Endothelial cell of umbilical vein (primary cell): ENCODE results near the gene C14orf39. TPM values are rescaled to one million over a fixed set of nuclear protein-coding genes. Genes with fewer than 3 reads are reported as not detected.

Experiments
- BruUV-seq: library from RNA; stranded (reverse); fragments of 400-500 nt; replicated peaks from 2 replicates; lab custom pipeline; 2021; lab: Mats Ljungman, UMichigan
- CTCF ChIA-PET: fragments of 300-600, 350-600 bp; sonication (Branson Sonifier 250); formaldehyde crosslinking; loops from one replicate; lab custom pipeline; 2021; ENCODE audit warnings: antibody characterized with exemption, inconsistent platforms; lab: Charles Lee
- POLR2A ChIA-PET: fragments of 300-600, 350-600 bp; sonication (Branson Sonifier 250); formaldehyde crosslinking; loops from one replicate; lab custom pipeline; 2021; ENCODE audit warnings: antibody characterized with exemption, inconsistent platforms; lab: Charles Lee
- DNase-seq: peaks from one replicate; pipeline ENCODE4 v3.0.0-alpha.2; 2011; ENCODE audit warnings: low read depth, low spot score
- FAIRE-seq: peaks from 2 replicates; lab custom pipeline; 2011; peaks lifted over from hg19 to GRCh38; lab: Jason Lieb, UNC
- H2AFZ ChIP-seq: 2 replicates; pipeline ENCODE4 v1.6.0; 2012; ENCODE audit warnings: low read depth, low read length, control low read depth, inconsistent platforms
- H3K27ac ChIP-seq: 2 replicates; pipeline ENCODE4 v1.5.1; 2011; ENCODE audit warnings: low read depth, mild to moderate bottlenecking, control low read depth, low read length, moderate library complexity; ENCODE audit not compliant: insufficient read depth
- H3K27me3 ChIP-seq, 2 experiments: 2 replicates each; pipeline versions ENCODE4 v1.6.0 to v1.6.1; 2011; ENCODE audit warnings: low read length in 2 of 2, mixed read lengths in 1 of 2; ENCODE audit not compliant: control insufficient read depth in 2 of 2, insufficient read depth in 2 of 2
- H3K36me3 ChIP-seq, 2 experiments: 2 replicates in 1 of 2; 3 replicates in 1 of 2; pipeline ENCODE4 v1.5.1; 2011; ENCODE audit warnings: low read length in 2 of 2, mild to moderate bottlenecking in 1 of 2, moderate library complexity in 1 of 2; ENCODE audit not compliant: control insufficient read depth in 2 of 2, insufficient read depth in 2 of 2; ENCODE audit errors: extremely low read depth in 1 of 2
- H3K4me1 ChIP-seq: 3 replicates; pipeline ENCODE4 v1.5.1; 2011; ENCODE audit warnings: mild to moderate bottlenecking, low read length; ENCODE audit not compliant: control insufficient read depth, insufficient read depth; ENCODE audit errors: extremely low read depth
- H3K4me2 ChIP-seq: 2 replicates; pipeline ENCODE4 v1.6.1; 2011; ENCODE audit warnings: low read length, control low read depth, mixed read lengths; ENCODE audit not compliant: insufficient read depth
- H3K4me3 ChIP-seq, 3 experiments: fragments of 200-600 bp in 1 of 3; sonication (generic), shearing (Covaris generic) in 1 of 3; replicated peaks in 1 of 3; 2 replicates each; pipeline ENCODE4 v1.5.1; 2011 to 2016; ENCODE audit warnings: control low read depth in 3 of 3, low read length in 3 of 3, mild to moderate bottlenecking in 2 of 3, inconsistent platforms in 1 of 3, low read depth in 1 of 3, moderate library complexity in 1 of 3; ENCODE audit not compliant: insufficient read depth in 1 of 3
- H3K79me2 ChIP-seq: 2 replicates; pipeline ENCODE4 v1.6.0; 2012; ENCODE audit warnings: low read length, inconsistent platforms; ENCODE audit not compliant: control insufficient read depth, insufficient read depth
- H3K9ac ChIP-seq: replicated peaks from 2 replicates; pipeline ENCODE3; 2011; ENCODE audit warnings: low read length, control low read depth; ENCODE audit not compliant: insufficient read depth; ENCODE audit errors: extremely low read depth
- H3K9me1 ChIP-seq: replicated peaks from 3 replicates; pipeline ENCODE4 v1.6.0; 2011; ENCODE audit warnings: mild to moderate bottlenecking, low read length; ENCODE audit not compliant: control insufficient read depth, insufficient read depth; ENCODE audit errors: extremely low read depth
- H3K9me3 ChIP-seq: replicated peaks from 2 replicates; pipeline ENCODE4 v1.5.1; 2012; ENCODE audit warnings: low read length, inconsistent platforms; ENCODE audit not compliant: control insufficient read depth, insufficient read depth
- H4K20me1 ChIP-seq: replicated peaks from 2 replicates; pipeline ENCODE3; 2011; ENCODE audit warnings: mild to moderate bottlenecking, low read length; ENCODE audit not compliant: control insufficient read depth, insufficient read depth; ENCODE audit errors: extremely low read depth
- EZH2 ChIP-seq: IDR thresholded peaks from 2 replicates; pipeline ENCODE4 v1.6.1; 2012; ENCODE audit warnings: borderline replicate concordance, low read depth, mild to moderate bottlenecking, moderate library complexity, low read length, inconsistent platforms; ENCODE audit not compliant: severe bottlenecking
- FOS ChIP-seq: IDR thresholded peaks from 2 replicates; pipeline ENCODE4 v1.6.1; 2011; ENCODE audit warnings: mild to moderate bottlenecking, low read length, moderate library complexity, borderline replicate concordance; ENCODE audit not compliant: insufficient read depth
- GATA2 ChIP-seq: IDR thresholded peaks from 2 replicates; pipeline ENCODE4 v1.7.0; 2011; ENCODE audit warnings: low read depth, mild to moderate bottlenecking, moderate library complexity, mixed read lengths, low read length; ENCODE audit not compliant: insufficient read length, insufficient read depth
- JUN ChIP-seq: IDR thresholded peaks from 2 replicates; pipeline ENCODE4 v1.6.1; 2011; ENCODE audit warnings: borderline replicate concordance, low read depth; ENCODE audit not compliant: insufficient read length, insufficient read depth
- MYC ChIP-seq: IDR thresholded peaks from one replicate; pipeline ENCODE4 v1.6.1; 2011; ENCODE audit warnings: mild to moderate bottlenecking, low read depth, low read length
- POLR2A ChIP-seq: IDR thresholded peaks from 2 replicates; pipeline ENCODE4 v1.6.1; 2012; ENCODE audit warnings: low read depth, mild to moderate bottlenecking, control low read depth, low read length
- POLR2AphosphoS5 ChIP-seq: IDR thresholded peaks from 2 replicates; pipeline ENCODE4 v1.6.1; 2012; ENCODE audit warnings: low read depth, mild to moderate bottlenecking, control low read depth, low read length, moderate library complexity; ENCODE audit not compliant: insufficient read depth
- dilution Hi-C: fragments of 300-500 bp; cut with MboI; formaldehyde crosslinking; loops from one replicate; pipeline ENCODE4 v1.15.0; 2019; ENCODE audit warnings: low sequenced_read_pairs; ENCODE audit not compliant: extremely low pct_ligation_motif_present
- intact Hi-C: fragments of 100-400 bp; cut with micrococcal nuclease; formaldehyde crosslinking; loops from one replicate; pipeline ENCODE4 v1.10.0; 2022
- polyA plus RNA-seq, 4 experiments: library from polyadenylated mRNA; depleted of rRNA in 3 of 4; stranded (reverse) in 3 of 4; unstranded in 1 of 4; fragments of >200 nt; gene quantifications; 2 replicates each; pipeline versions ENCODE4 v1.2.1 to v1.2.3, GENCODE V29; 2011 to 2012; ENCODE audit warnings: missing spikeins in 1 of 4
- total RNA-seq: library from RNA; stranded (reverse); gene quantifications from 2 replicates; pipeline ENCODE4 v1.2.3, GENCODE V29; 2021
- TF ChIP-seq, protein P1 (sequence below): IDR thresholded peaks from 2 replicates; pipeline ENCODE4 v1.6.1; 2011; ENCODE audit not compliant: insufficient read depth, insufficient read length
- TF ChIP-seq, protein P2 (sequence below), 2 donors: IDR thresholded peaks; 1 replicate in 1 of 2; 2 replicates in 1 of 2; pipeline ENCODE4 v1.5.1; 2011; ENCODE audit warnings: low read length in 2 of 2, mild to moderate bottlenecking in 2 of 2, moderate library complexity in 2 of 2, control low read depth in 1 of 2, inconsistent platforms in 1 of 2, low read depth in 1 of 2; ENCODE audit not compliant: insufficient read depth in 1 of 2; ENCODE audit errors: extremely low read depth in 1 of 2

C14orf39 gene
- total and polyA plus RNA-seq, 2 donors (not counting 3 experiments of a cell fraction or from before 2014, with no cell fraction given): not detected

- dilution Hi-C loops: no loop called here
- no TSS peak for BruUV-seq
- Histone ChIP-seq H4K20me1 (no peaks in the 10 kb centered on the region), H3K4me3 (no peak overlapping the region), H3K79me2 (no peaks in the 10 kb centered on the region), H3K27me3 (peaks cover 0 to 11% of the 10 kb centered on the region in 2 experiments), H3K9me3 (no peaks in the 10 kb centered on the region), H3K9me1 (no peaks in the 10 kb centered on the region), H3K36me3 (no peaks in the 10 kb centered on the region), H3K4me2 (no peak overlapping the region), H2AFZ (no peak overlapping the region), H3K9ac (no peak overlapping the region), H3K4me1 (no peaks in the 10 kb centered on the region), H3K27ac (no peak overlapping the region)
- ChIA-PET CTCF (interaction anchor here (1.3 kb wide), 2 partner anchors 14 kb away, joined by 4 to 6 read pairs; no protein-coding TSS in a partner anchor), POLR2A (no interaction called here)
- no peak for FAIRE-seq
- no peak for TF ChIP-seq POLR2A
- TF ChIP-seq, protein P1, sequence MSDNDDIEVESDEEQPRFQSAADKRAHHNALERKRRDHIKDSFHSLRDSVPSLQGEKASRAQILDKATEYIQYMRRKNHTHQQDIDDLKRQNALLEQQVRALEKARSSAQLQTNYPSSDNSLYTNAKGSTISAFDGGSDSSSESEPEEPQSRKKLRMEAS: no peak
- no peak for TF ChIP-seq FOS
- TF ChIP-seq GATA2: no peak
- TF ChIP-seq JUN: no peak
- TF ChIP-seq EZH2: no peak
- TF ChIP-seq POLR2AphosphoS5: no peak
- TF ChIP-seq MYC: no peak
- TF ChIP-seq, protein P2, sequence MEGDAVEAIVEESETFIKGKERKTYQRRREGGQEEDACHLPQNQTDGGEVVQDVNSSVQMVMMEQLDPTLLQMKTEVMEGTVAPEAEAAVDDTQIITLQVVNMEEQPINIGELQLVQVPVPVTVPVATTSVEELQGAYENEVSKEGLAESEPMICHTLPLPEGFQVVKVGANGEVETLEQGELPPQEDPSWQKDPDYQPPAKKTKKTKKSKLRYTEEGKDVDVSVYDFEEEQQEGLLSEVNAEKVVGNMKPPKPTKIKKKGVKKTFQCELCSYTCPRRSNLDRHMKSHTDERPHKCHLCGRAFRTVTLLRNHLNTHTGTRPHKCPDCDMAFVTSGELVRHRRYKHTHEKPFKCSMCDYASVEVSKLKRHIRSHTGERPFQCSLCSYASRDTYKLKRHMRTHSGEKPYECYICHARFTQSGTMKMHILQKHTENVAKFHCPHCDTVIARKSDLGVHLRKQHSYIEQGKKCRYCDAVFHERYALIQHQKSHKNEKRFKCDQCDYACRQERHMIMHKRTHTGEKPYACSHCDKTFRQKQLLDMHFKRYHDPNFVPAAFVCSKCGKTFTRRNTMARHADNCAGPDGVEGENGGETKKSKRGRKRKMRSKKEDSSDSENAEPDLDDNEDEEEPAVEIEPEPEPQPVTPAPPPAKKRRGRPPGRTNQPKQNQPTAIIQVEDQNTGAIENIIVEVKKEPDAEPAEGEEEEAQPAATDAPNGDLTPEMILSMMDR (IDR thresholded peaks at IDR 0.05; ENCODE audit: extremely low read depth in 1 of 2, insufficient read depth in 1 of 2, low read depth in 1 of 2, low read length in 2 of 2): no peak
- no peak for DNase-seq
- intact Hi-C loops: no loop called here
Measured at GRCh38 chr14:60455875-60456274, 30.0 kb downstream of the C14orf39 start.
